Measurements from ENCODE around the gene PUM2. TPM values are rescaled to one million over a fixed set of nuclear protein-coding genes. Genes with fewer than 3 reads are reported as not detected.
A peak's percentile ranks its signal among the peaks of the same experiment; 100 is the strongest.

The PUM2 gene
- total RNA-seq, 1 donor from 2014 or later = 177 TPM

DNA sequence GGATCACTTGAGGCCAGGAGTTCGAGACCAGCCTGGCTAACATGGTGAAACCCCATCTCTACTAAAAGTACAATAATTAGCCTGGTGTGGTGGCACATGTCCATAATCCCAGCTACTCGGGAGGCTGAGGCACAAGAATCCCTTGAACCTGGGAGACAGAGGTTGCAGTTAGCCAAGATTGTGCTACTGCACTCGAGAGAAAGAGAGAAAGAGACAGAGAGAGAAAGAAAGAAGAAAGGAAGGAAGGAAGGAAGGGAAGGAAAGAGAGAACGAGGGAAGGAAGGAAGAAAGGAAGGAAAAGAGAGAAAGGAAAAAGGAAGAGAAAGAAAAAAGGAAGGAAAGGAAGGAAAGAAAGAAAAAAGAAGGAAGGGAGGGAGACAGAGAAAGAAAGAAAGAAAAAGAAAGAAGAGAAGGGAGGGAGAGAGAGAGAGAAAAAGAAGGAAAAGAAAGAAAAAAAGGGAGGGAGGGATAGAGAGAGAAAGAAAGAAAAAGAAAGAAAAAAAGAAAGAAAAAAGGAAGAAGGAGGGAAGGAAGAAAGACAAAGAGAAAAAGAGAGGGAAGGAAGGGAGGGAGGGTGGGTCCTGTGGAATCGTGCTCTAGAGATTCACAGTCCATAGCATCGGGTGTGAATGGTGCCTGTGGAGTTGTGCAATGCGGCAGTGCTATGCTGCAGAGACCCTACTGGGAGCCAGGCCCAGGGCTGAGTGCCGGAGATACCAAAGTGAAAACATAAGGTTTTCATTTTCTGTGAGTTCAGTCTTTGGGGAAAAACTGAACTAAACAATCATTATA lies 121.1 kb downstream of the PUM2 start:
- no peak for DNase-seq

DNA sequence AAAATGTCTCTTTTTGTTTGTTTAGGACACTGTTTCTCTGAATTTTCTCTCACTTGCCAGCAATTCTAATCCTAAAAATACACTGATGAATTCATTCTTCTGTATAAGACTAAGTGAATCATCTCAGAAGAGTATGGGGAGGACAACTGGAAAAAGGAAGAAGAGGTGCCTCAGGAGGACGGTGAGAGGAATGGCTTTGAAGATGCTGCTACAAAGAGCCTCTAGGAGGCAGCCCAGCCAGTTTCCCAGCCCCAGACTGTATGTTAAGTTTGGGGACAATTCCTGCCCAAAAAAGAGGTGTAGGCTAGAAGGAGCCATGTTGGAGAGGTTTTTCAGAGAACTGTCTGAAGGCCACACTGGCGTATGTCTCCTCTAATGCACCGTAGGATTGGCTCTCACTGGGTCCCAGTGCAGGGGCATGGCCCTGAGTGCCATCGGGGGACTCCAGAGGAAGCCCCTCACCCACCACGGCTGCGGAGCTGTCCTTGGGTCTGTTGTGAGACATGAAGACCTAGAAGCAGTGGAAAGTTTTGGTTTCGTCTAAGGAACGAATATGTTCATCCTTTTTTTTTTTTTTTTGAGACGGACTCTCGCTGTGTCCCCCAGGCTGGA lies 122.6 kb downstream of the PUM2 start:
- DNase-seq = no peak

DNA sequence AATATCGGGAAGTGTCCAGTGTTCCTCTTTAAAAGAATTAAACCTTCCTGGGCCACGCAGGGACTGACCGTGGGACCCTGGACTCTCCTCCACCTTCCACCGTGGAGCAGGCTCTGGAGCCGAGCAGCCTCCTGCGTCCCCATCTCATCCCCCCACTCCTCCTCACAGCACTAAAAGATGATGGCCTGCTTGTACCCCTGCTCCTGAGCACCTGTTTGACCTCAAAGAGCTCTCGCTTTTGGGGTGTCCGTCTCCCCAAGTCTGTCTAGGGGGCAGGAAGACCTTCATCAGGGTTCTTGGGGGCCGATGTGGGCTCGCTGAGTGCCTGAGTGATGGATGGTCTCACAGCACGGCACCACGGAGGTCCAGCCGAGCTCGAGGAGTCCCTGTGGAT lies 124.5 kb downstream of the PUM2 start:
- DNase-seq = no peak

DNA sequence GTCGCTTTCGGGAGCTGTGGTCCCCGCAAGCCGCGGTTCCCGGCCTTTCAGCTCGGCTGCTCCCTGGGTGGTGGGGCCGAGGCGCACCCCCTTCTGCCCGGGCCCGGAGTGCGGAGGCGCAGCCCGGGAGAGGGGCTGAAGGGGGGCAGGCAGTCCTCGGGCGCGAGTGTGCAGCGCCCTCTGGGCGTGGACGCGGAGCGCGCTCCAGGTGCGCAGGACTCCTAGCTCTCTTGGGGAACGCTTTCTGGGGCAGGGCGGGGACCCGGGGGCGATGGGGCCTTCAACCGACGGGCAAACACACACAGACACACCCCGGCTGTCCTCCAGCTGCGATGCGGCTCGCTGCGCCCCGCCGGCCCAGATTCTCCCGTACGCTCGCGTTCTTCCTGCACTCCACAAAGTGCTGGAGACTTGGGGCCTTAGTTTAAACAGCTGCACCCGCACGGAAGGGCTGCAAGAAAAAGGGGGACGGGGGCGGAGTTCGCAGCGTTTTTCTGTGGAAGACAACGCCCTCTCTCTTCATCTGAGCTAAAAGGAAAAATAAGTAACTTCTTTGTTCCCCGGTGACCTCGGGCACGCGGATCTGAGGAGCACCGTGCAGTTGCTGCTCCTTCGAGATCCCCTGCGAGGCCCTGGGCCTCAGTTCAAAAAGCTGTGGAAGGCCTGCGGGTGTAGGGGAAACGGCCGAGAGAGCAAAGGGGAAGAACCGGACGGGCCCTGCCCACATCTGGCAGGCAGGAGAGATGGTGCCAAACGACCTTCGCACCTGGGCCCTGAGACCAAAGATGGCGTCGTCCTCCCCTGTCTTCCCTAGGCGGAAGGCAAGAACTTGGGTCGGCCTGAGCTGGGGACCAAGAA lies 125.1 kb downstream of the PUM2 start:
- peak; percentile 38 for DNase-seq

DNA sequence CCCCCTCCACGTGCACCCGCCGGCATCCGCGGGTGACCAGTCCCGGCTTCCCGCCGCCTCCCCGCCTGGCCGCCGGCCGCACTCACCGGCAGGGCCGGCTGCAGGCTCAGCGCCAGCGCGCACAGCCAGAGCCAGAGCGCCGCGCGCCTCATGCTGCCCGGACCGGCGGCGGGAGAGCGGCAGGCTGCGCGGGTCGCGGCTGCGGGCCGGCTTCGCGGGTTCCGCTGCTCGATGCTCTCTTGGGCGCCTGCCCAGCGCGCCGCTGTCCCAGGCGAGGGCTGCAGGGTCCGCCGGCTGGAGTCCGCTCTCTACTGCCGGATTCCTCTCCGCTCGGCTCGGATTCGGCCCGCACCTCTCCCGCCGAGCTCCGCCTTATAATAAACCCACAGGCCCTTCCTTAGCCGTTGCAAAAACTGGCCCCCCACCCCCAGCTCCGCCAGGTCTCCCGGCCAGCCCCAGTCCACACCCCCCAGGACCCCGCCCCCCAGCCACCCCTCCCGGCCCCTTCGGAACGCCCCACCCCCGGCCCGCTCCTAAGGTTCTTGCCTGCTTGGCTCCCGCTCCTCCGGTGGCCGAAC lies 125.8 kb downstream of the PUM2 start, which contains the start of gene SDC1:
Gene SDC1 (minus strand): TSS at position 415 of the 578 bp plus-strand sequence. CDS start 263 bp downstream, at position 152.
- DNase-seq = no peak

DNA sequence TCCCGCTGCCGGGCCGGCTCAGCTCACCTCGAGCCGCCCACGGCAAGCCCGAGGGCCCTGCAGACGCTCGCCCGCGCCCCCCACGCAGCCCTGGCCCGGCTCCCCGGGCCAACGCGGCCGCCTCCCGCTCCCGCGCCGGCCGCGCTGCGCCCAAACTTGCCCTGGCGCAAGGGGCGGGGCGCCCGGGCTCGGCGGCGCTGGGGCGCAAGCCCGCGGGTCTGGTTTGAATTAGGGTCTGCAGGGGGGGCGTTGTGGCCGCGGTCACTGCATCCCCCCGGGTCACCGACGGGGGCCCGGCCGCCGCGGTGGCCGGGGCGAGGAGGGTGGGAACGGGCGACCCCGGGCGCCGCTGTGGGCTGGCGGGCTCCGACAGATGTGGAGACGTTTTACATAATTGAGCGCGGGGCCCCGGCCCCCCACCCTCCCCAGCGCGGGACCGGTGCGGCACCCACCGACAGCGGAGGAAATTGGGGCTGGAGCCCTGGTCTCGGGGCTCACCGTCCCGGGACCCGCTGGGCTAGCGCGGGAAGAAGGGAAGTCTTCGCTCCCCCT lies 126.4 kb downstream of the PUM2 start:
- DNase-seq = no peak

DNA sequence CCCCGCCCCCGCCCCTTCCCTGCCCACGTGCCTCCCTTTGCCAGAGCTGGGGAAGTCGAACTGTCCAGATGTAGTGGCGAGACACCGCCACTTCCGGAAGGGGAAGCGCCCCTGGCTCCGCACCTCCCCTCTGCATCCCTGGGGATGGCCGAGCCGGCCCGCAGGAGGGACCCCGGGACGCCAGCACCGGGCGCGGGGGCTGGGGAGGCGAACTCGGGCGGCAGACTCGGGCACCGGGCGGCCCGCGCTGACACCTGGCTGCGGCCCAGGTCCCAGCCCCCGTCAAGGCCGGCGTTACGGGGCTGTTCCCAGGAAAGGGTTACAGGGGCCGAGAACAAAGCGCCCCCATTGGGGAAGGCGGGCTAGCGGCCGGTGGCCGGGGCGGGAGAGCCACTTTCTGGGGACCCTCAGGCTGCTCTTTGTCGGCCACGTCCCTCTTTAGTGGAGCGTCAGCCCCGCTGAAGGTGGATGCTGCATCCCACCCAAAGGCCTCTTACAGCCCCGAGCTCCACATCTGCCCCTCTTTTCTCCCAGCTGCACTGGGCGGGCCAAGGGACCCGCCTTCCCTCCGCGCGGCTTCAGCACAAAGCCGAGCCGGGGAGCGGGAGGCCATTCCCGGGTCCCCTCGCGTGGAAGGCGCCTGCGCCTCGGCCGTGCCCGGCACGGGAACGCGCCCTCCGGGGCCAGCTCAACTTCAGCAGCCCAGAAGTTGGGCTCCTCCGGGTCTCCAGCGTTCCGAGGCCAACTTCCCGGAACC lies 127.1 kb downstream of the PUM2 start:
- DNase-seq = no peak

DNA sequence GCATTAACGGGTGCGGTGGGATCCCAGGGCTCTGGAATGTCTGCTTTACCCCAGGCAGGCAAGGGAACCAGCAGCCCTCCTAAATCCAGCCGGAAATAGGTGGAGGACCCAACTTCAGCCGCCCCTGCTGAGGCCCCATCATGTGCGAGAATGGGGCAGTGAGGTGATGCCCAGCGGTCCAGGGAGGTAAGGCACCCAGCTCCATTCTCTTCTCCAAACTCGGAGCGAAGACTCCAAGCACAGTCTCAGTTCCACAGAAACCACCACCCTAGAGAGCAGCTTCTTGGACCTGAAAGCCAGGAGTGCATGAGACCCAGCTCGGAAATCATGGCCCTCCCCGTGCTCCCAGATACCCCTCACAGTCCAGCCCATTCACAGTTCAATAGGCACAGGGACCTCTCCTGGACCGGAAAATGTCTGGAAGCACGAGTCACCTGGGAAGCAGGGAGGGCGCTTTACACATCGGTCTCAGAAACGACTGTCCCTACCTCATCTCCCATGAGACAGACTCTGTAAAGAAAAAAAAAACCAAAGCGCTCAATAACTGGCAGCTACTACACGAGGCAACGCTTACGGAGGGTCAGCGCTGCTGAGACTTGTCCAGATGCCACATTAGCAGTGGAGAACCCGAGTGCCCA lies 127.8 kb downstream of the PUM2 start:
- DNase-seq = no peak

DNA sequence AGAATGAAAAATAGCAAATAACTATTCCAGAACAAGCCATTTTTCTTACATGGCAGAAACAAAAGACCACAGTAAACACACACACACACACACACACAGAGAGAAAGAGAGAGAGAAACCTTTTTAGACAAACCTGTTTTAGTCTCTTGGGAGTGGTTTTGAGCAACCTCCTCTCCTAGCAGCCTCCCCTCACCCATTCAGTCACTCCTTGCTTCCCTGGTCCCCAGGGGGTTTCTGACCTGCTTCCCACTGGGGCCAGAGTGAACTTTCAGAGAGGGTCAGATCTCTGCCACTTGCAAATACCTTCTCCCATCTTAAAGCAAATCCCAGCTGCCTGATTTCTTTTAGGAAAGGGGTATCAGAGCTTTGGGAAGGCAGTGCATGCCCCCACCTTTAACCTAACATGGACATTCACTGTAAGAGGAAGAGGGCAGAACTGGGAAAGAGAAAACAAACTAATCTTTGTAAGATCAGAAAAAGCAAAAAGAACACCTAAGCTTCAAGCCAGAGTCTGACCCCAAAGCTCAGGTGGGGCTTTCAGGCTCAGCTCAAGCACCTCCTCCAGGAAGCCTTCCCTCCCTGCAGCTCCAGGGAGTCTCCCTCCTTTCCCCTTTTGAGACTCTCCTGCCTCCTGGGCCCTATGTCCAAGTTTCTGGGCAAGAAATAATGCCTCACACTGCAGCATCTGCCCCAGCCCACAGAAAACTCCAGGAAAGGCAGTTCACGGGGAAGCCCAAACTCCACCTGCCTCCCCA lies 128.5 kb downstream of the PUM2 start:
- DNase-seq = no peak

DNA sequence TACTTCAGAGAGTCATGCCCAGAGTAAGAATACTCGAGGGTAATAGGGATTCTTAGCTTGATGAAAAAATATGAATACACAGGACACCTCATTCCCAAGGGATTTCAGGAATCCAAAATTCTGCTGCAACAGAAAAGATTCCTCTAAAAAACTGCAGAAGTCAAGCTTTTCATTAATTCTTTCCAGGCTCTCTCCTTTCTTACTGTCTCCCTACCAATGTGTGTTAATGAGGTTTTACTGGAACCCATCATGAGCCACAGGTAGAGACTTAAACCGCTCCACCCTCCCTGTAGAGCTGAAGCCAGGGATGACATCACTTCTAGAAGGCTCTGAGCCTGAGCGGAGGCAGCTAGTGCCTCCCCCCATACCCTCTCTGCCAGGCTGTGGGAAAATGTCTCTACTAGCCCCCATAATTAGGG lies 129.1 kb downstream of the PUM2 start:
- no peak for DNase-seq

DNA sequence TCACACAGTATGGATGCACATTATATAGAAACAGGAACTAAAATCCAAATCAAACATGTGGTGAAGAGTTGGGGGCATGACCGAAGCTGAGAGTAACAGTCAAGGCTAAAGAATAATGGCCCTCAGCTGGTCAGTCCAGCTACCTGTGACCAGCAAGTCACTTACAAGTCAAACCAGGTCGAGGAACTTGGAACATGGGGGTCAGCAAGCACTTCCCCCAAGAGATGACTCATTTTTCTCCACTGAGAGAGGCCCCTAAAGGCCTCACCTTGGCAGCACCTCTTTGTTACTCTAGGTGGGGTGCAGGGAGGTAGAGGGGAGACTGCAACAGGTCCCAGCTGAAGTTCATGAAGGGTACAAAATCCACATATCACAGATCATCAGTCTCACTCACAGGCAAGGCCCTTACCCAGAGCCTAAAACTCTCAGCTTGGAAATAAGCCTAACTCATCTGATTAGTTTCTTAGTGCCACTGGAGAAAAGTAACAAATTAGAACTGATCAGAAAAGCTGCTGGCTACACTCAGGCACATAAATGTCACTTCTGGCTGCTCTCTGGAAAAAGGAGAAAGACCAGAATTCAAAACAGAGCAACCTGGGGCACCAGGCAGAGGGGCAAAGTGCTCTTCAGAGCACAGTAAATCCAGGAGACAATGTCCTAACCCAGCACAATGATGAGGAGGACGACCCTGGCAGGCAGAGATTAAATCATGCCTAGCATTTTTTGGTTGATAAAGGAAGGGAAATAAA lies 129.7 kb downstream of the PUM2 start:
- no peak for DNase-seq

DNA sequence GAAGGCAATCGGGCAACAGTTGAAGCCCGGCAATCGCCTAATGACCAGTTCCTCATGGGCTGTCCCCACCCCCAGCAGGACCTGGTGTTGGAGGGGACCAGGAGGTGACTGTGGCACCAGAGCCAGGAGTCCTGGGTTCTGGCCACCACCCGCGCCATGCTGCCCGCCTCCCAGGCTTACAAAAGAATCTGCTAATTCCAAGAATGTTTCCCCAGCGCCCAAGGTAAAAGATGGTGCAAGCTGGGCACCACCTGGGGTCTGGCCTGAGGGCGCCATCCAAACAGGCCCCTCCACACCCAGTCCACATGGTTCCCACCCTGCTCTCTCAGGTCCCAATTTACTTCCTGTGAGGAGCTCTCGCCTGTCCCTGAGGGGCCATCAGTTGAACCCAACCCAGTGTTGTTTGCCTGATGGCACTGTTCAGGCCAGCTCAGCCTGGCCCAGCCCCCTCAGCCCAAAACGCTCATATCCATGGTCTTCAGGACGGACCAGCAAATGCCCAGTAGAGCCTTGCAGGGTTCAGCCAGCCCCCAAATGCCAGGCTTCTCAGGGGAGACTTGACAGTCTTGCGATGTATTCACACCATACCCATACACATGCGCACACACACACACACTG lies 130.8 kb downstream of the PUM2 start:
- DNase-seq = no peak

DNA sequence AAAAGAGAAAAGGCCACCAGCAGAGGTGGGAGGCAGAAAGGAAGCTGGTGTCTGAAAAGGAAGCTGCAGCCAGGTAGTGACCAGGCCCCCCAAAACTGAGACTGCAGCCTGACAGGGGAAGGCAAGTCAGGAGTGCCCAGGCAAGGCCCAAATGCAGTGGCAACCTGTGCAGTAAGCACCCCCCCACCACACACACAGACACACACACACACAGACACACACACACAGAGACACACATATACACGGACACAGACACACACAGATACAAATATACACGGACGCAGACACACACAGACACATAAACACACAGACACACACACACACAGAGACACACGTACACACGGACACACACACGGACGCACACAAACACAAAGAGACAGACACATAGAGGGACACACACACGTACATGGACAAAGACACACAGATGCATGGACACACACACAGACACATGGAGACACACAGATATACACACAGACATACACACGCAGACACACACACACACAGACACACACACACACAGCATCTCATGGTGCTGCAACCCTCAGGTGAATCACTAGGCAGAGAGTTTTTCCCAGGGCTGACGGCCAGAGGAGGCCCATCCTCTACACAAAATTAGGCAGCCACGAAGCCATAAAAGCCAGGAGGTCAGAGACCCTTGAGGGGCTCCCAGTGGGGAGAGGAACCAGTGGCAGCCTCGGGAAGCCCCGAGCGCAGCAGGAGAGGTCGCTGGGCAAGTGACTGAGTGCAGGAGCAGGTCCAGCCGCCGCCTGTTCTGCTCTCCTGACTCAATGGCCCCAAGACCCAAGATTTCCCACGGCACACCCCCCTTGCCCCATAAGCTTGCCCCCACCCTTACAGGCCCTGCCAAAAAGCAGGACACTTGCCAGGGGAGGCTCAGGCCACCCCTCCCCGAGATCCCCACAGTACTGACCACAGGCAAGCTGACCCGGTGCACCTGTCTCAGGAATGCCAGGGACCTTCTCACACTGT lies 132.0 kb downstream of the PUM2 start:
- DNase-seq = no peak

DNA sequence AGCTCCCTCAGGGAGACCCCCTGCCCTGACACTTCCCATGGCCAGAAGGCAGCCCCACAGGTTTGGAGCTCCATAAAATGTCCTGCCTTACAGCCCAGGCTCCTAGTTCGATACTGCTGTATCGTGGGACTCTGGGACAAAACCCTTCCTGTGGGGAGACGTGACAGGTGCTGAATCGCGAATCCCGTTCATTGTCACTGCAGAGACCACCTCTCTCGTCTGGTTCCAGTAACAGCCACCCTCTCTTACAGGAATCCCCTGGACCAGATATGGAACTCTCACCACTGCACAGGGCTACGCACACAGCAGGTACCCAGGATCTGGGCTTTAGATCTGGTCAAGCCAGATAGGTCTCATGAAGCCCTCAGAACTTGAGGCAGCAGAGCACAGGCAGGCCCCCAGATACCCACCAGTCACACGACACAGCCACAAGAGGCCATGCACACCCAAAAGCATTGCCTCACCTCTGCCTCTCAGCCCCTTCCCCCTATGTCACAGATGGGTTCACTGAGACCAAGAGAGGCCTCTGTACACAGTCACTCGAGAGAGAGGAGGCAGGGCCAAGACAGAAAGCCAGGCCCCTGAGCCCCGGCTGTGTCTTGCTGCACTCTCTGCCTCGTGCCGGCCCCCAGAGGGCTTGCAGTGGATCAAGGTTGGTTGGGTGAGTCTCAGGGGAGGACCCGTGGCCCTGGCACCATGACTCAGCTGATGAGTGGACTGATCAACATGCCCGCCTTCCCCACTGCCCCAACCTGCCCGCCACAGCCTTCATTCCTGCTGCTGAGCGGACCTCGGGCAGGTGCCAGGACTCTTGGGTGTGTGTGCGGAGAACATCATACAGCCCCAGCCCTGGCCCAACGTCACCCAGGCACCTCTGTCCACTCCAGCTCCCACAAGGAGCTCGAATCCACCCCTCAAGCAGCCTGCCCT lies 133.3 kb downstream of the PUM2 start:
- no peak for DNase-seq

DNA sequence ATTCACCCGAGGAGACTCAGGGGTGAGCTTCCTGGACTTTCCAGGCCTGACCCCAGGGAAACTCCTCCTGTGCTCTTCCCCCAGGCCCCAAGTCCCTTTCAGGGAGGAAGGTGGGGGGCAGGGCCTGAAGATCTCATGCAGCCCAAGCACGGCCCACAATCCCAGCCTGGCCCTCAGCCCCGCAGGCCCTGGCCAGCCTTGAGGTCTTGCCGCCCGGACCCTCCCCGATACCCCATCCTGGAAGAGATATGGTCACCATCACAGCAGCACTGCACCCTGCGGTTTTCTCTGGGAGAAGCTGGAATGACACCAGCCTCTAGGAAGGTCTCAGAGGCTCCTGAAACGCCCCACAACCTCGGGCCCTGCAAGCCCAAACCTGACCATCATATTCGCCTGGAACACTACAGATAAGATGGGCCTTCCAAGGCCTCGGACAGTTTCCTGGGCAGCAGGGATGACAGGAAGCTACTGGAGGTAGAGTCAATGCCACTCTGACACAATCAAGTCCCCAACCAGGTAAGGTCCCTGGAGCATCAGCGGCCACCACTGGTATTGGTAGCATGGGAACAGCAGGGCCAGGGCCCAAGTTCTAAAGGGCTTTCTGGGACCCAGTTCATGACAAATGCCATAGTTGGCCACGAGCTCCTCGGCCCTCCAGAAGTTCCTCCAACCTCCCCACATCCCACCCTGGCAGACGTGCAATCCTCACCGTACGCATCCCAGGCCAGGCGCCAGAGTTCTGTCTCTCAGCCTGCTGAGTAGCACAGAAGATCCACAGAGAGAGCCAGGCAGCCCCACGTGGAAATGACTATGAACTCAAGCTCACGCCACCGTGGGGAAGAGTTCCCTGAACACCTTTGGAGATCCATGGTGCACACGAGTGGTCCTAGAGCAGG lies 134.3 kb downstream of the PUM2 start:
- no peak for DNase-seq

All from occipital lobe (tissue), 2 donors.